Common myeloid progenitor, CD34-positive (primary cell): ENCODE data around the gene ECHS1.

Source experiments
- CTCF ChIA-PET: fragments of 350-600 bp; sonication (Branson Sonifier 250); formaldehyde crosslinking; loops from one replicate; lab custom pipeline; 2021; ENCODE audit warnings: antibody characterized with exemption; lab: Charles Lee
- POLR2A ChIA-PET: fragments of 350-600 bp; sonication (Branson Sonifier 250); formaldehyde crosslinking; loops from one replicate; lab custom pipeline; 2021; ENCODE audit warnings: antibody characterized with exemption; lab: Charles Lee
- DNase-seq, 3 donors: peaks; one replicate each; pipeline versions ENCODE4 v3.0.0 to v3.0.0-alpha.2; 2013
- H3K27ac ChIP-seq, 2 experiments: 1 replicate in 1 of 2; 2 replicates in 1 of 2; pipeline ENCODE4 v1.7.0; 2013; ENCODE audit warnings: inconsistent platforms in 2 of 2, low read length in 2 of 2, mild to moderate bottlenecking in 2 of 2, low read depth in 1 of 2, moderate library complexity in 1 of 2; ENCODE audit not compliant: severe bottlenecking in 2 of 2, insufficient read depth in 1 of 2, poor library complexity in 1 of 2
- H3K27me3 ChIP-seq, 5 experiments: replicated peaks in 2 of 5; 1 replicate in 3 of 5; 2 replicates in 2 of 5; pipeline versions ENCODE4 v1.6.1 to v1.7.0; 2013; ENCODE audit warnings: low read length in 4 of 5, mild to moderate bottlenecking in 2 of 5, moderate library complexity in 2 of 5, inconsistent platforms in 1 of 5; ENCODE audit not compliant: insufficient read depth in 5 of 5, control insufficient read depth in 4 of 5
- H3K36me3 ChIP-seq, 4 experiments: 1 replicate in 2 of 4; 2 replicates in 2 of 4; pipeline versions ENCODE4 v1.6.1 to v1.7.0; 2013; ENCODE audit warnings: low read length in 3 of 4, control low read depth in 1 of 4, mild to moderate bottlenecking in 1 of 4; ENCODE audit not compliant: control insufficient read depth in 4 of 4, insufficient read depth in 4 of 4
- H3K4me1 ChIP-seq, 4 experiments: 1 replicate in 3 of 4; 2 replicates in 1 of 4; pipeline versions ENCODE4 v1.6.1 to v1.7.1; 2013; ENCODE audit warnings: low read length in 3 of 4, mild to moderate bottlenecking in 3 of 4, control low read depth in 1 of 4, inconsistent platforms in 1 of 4, moderate library complexity in 1 of 4; ENCODE audit not compliant: control insufficient read depth in 4 of 4, insufficient read depth in 4 of 4; ENCODE audit errors: control extremely low read depth in 1 of 4
- H3K4me3 ChIP-seq, 7 experiments: 1 replicate in 4 of 7; 2 replicates in 3 of 7; pipeline versions ENCODE4 v1.5.1 to v1.7.0; 2013; ENCODE audit warnings: mild to moderate bottlenecking in 7 of 7, low read length in 6 of 7, moderate library complexity in 6 of 7, inconsistent platforms in 2 of 7, low read depth in 2 of 7, control low read depth in 1 of 7; ENCODE audit not compliant: insufficient read depth in 4 of 7, control insufficient read depth in 1 of 7; ENCODE audit errors: extremely low read depth in 1 of 7
- H3K9me3 ChIP-seq, 5 experiments: 1 replicate in 4 of 5; 2 replicates in 1 of 5; pipeline versions ENCODE4 v1.6.1 to v1.7.1; 2013; ENCODE audit warnings: low read length in 4 of 5, mild to moderate bottlenecking in 2 of 5, inconsistent platforms in 1 of 5, low read depth in 1 of 5, moderate library complexity in 1 of 5; ENCODE audit not compliant: control insufficient read depth in 4 of 5, insufficient read depth in 2 of 5; ENCODE audit errors: control extremely low read depth in 1 of 5
- WGBS: methylation state at CpG from one replicate; pipeline ENCODE4 v1.1.5; 2013; ENCODE audit not compliant: insufficient coverage; 5-methylcytosine and 5-hydroxymethylcytosine counted together

ECHS1 gene

DNA sequence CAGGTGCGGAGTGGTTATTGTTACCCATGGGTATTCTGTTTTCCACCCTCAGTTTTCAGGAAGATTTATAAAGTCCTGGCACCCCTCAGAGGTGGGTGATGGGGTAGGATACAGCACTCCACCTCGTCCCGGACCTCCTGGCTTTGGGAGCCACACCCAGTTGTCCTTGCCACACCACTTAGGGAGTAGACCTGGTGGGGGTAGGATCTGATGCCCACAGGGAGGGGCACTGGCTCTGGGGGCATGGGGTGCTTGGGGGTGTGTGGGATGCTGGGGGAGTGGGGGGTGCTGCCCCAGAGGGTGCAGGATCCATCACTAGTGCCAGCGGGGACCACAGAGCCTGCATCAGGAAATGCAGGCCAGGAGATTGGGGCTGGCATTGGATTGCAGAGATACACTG is 60.0 kb downstream of the ECHS1 start:
- peaks cover 0 to 33% (median 26%) of the 10 kb centered on the region in 4 experiments for H3K36me3 ChIP-seq
- H3K4me1 ChIP-seq, result peaks cover 0 to 8% (median 6%) of the 10 kb centered on the region in 4 experiments
- no peak overlapping the region for H3K4me3 ChIP-seq
- no peak overlapping the region for H3K27ac ChIP-seq
- no peak for DNase-seq
- ChIA-PET POLR2A (no interaction called here), CTCF (interaction anchor here (1.2 kb wide), 1 partner anchor 32 kb away, joined by 3 read pairs; no protein-coding TSS in a partner anchor)
- no peaks in the 10 kb centered on the region for H3K9me3 ChIP-seq
- 100% methylated on average over 2 of the region's 4 CpGs for WGBS
- H3K27me3 ChIP-seq, result no peaks in the 10 kb centered on the region

DNA sequence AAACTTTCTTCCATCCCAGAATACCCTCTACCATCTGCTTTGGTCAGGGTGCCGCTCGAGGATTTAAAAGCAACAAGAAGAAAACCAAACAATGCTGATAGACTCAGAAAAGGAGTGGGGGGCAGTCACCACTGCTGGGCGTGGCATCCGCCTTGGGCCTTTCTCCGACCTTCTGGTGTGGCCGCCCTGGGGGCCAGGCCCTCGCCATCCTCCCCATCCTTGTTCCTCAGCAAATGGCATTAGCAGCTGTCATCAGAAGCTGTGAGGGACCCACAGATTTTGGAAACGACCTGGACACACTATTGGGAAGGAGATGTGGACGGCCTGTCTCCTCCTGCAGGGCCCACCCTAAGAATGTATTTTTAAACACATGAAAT is 60.4 kb downstream of the ECHS1 start:
- POLR2A ChIA-PET, result no interaction called here
- Histone ChIP-seq H3K9me3 (no peaks in the 10 kb centered on the region), H3K4me3 (no peak overlapping the region), H3K4me1 (peaks cover 0 to 12% (median 9%) of the 10 kb centered on the region in 4 experiments), H3K27ac (no peak overlapping the region), H3K27me3 (no peaks in the 10 kb centered on the region), H3K36me3 (peaks cover 0 to 33% (median 26%) of the 10 kb centered on the region in 4 experiments)
- no peak for DNase-seq
- 97% methylated on average over 6 of the region's 9 CpGs for WGBS
- CTCF ChIA-PET, result no interaction called here
